Panc1 (cell line): ENCODE results near the gene OTOL1. TPM values are rescaled to one million over a fixed set of nuclear protein-coding genes. Genes with fewer than 3 reads are reported as not detected.

ENCODE experiments used
- ATAC-seq: fragments of 200-7000 bp; cut with Tn5 transposase; 2 replicates; pipeline ENCODE4 v1.9.1; 2020; ENCODE audit warnings: mild to moderate bottlenecking, moderate library complexity
- BruUV-seq: library from RNA; stranded (reverse); fragments of 400-500 nt; replicated peaks from 2 replicates; lab custom pipeline; 2021; lab: Mats Ljungman, UMichigan
- CTCF ChIA-PET: fragments of 300-600 bp; sonication (Branson Sonifier 250); formaldehyde crosslinking; loops from one replicate; lab custom pipeline; 2022; ENCODE audit warnings: antibody characterized with exemption; lab: Charles Lee
- POLR2A ChIA-PET: fragments of 300-600 bp; sonication (Branson Sonifier 250); formaldehyde crosslinking; loops from one replicate; lab custom pipeline; 2022; ENCODE audit warnings: antibody characterized with exemption; lab: Charles Lee
- DNase-seq: peaks from one replicate; pipeline ENCODE4 v3.0.0-alpha.2; 2010; ENCODE audit warnings: low read depth, low spot score
- H3K27ac ChIP-seq: 2 replicates; pipeline ENCODE4 v1.5.1; 2011; ENCODE audit warnings: mild to moderate bottlenecking, low read length, inconsistent platforms
- H3K27me3 ChIP-seq: fragments of 200-500 bp; sonication (Bioruptor generic); 2 replicates; pipeline ENCODE4 v1.6.0; 2014; ENCODE audit warnings: low read length, inconsistent platforms; ENCODE audit not compliant: control insufficient read depth, insufficient read depth
- H3K36me3 ChIP-seq: fragments of 200-500 bp; sonication (Bioruptor generic); 2 replicates; pipeline ENCODE4 v1.5.1; 2014; ENCODE audit warnings: inconsistent platforms, mild to moderate bottlenecking, low read length, moderate library complexity; ENCODE audit not compliant: control insufficient read depth, insufficient read depth
- H3K4me1 ChIP-seq: 2 replicates; pipeline ENCODE4 v1.5.1; 2011; ENCODE audit warnings: inconsistent platforms, mild to moderate bottlenecking, low read length, moderate library complexity; ENCODE audit not compliant: control insufficient read depth, insufficient read depth
- H3K4me3 ChIP-seq, 2 experiments: 2 replicates each; pipeline ENCODE4 v1.5.1; 2011 to 2012; ENCODE audit warnings: low read depth in 2 of 2, low read length in 2 of 2, mild to moderate bottlenecking in 2 of 2, inconsistent platforms in 1 of 2, moderate library complexity in 1 of 2
- H3K9me3 ChIP-seq: fragments of 200-500 bp; sonication (Bioruptor generic); 2 replicates; pipeline ENCODE4 v1.5.1; 2014; ENCODE audit warnings: low read depth, mild to moderate bottlenecking, inconsistent platforms, low read length, moderate library complexity; ENCODE audit not compliant: control insufficient read depth, insufficient read depth
- POLR2AphosphoS5 ChIP-seq: IDR thresholded peaks from 2 replicates; pipeline ENCODE4 v1.6.1; 2012; ENCODE audit warnings: mild to moderate bottlenecking, low read depth, low read length, moderate library complexity
- REST ChIP-seq, 2 experiments: IDR thresholded peaks; 2 replicates each; pipeline ENCODE4 v1.6.1; 2011 to 2012; ENCODE audit warnings: low read depth in 2 of 2, control low read depth in 1 of 2, low read length in 1 of 2, mild to moderate bottlenecking in 1 of 2, moderate library complexity in 1 of 2; ENCODE audit not compliant: insufficient read depth in 1 of 2
- SIN3A ChIP-seq: IDR thresholded peaks from 2 replicates; pipeline ENCODE4 v1.6.1; 2012; ENCODE audit warnings: low read depth, mild to moderate bottlenecking, low read length, moderate library complexity, borderline replicate concordance; ENCODE audit not compliant: insufficient read depth
- TCF7L2 ChIP-seq: IDR thresholded peaks from 2 replicates; pipeline ENCODE4 v1.6.1; 2011; ENCODE audit warnings: mild to moderate bottlenecking, low read depth, low read length, inconsistent platforms
- in situ Hi-C: cut with HindIII; loops from 2 replicates; pipeline ENCODE4 v1.10.0; 2016; ENCODE audit warnings: low sequenced_read_pairs, low pct_unique_long_range_greater_than_20kb
- intact Hi-C: fragments of 100-400 bp; cut with micrococcal nuclease; formaldehyde crosslinking; loops from one replicate; pipeline ENCODE4 v1.10.0; 2022; ENCODE audit not compliant: unreplicated experiment
- total RNA-seq: library from RNA; stranded (reverse); gene quantifications from one replicate; pipeline ENCODE4 v1.2.1, GENCODE V29; 2021; ENCODE audit not compliant: unreplicated experiment
- TF ChIP-seq, protein P1 (sequence below): fragments of 450-650 bp; IDR thresholded peaks from 2 replicates; pipeline ENCODE4 v1.5.1; 2017; ENCODE audit warnings: mild to moderate bottlenecking

OTOL1 gene
- total RNA-seq, 1 experiment from 2014 or later = not detected

- DNase-seq = no peak
- no TSS peak for BruUV-seq
- Histone ChIP-seq H3K27me3 (no peaks in the 10 kb centered on the region), H3K4me3 (no peak overlapping the region), H3K9me3 (no peaks in the 10 kb centered on the region), H3K27ac (no peak overlapping the region), H3K36me3 (no peaks in the 10 kb centered on the region), H3K4me1 (no peaks in the 10 kb centered on the region)
- intact Hi-C loops = no loop called here
- in situ Hi-C loops = no loop called here
- ChIA-PET CTCF (interaction anchor here (0.6 kb wide), 1 partner anchor 409 kb away, joined by 3 read pairs; no protein-coding TSS in a partner anchor), POLR2A (no interaction called here)
- TF ChIP-seq POLR2AphosphoS5 (no peak), TCF7L2 (no peak), SIN3A (no peak), REST (IDR thresholded peaks at IDR 0.05; ENCODE audit: insufficient read depth in 1 of 2, low read depth in 2 of 2, low read length in 1 of 2) (no peak)
- TF ChIP-seq, protein P1, sequence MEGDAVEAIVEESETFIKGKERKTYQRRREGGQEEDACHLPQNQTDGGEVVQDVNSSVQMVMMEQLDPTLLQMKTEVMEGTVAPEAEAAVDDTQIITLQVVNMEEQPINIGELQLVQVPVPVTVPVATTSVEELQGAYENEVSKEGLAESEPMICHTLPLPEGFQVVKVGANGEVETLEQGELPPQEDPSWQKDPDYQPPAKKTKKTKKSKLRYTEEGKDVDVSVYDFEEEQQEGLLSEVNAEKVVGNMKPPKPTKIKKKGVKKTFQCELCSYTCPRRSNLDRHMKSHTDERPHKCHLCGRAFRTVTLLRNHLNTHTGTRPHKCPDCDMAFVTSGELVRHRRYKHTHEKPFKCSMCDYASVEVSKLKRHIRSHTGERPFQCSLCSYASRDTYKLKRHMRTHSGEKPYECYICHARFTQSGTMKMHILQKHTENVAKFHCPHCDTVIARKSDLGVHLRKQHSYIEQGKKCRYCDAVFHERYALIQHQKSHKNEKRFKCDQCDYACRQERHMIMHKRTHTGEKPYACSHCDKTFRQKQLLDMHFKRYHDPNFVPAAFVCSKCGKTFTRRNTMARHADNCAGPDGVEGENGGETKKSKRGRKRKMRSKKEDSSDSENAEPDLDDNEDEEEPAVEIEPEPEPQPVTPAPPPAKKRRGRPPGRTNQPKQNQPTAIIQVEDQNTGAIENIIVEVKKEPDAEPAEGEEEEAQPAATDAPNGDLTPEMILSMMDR = no peak
- ATAC-seq = no peak
Measured at GRCh38 chr3:161500068-161500796, 3.6 kb downstream of the OTOL1 start.

GRCh38 chr3:161503271-161503670 lies 6.7 kb downstream of the OTOL1 start:
- CTCF ChIA-PET = no interaction called here

More at GRCh38 chr3:161503271-161503670, 6.7 kb downstream of the OTOL1 start:
- intact Hi-C loops (no loop called here), in situ Hi-C loops (no loop called here)
- TF ChIP-seq, protein P1 = no peak
- no peak for TF ChIP-seq TCF7L2
- no peak for TF ChIP-seq REST (IDR thresholded peaks at IDR 0.05; ENCODE audit: insufficient read depth in 1 of 2, low read depth in 2 of 2, low read length in 1 of 2)
- TF ChIP-seq POLR2AphosphoS5 = no peak
- TF ChIP-seq SIN3A = no peak
- no TSS peak for BruUV-seq
- H3K36me3 ChIP-seq = no peaks in the 10 kb centered on the region
- H3K27ac ChIP-seq = no peak overlapping the region
- POLR2A ChIA-PET = no interaction called here
- DNase-seq (no peak), ATAC-seq (no peak)
- no peaks in the 10 kb centered on the region for H3K4me1 ChIP-seq
- H3K27me3 ChIP-seq = no peaks in the 10 kb centered on the region
- H3K4me3 ChIP-seq = no peak overlapping the region
- no peaks in the 10 kb centered on the region for H3K9me3 ChIP-seq
